Measurements from ENCODE around the gene STK35. TPM values are rescaled to one million over a fixed set of nuclear protein-coding genes. Genes with fewer than 3 reads are reported as not detected.

The STK35 gene
- total and polyA plus RNA-seq, 2 experiments from 2014 or later: 14.2 to 59.7 TPM

DNA sequence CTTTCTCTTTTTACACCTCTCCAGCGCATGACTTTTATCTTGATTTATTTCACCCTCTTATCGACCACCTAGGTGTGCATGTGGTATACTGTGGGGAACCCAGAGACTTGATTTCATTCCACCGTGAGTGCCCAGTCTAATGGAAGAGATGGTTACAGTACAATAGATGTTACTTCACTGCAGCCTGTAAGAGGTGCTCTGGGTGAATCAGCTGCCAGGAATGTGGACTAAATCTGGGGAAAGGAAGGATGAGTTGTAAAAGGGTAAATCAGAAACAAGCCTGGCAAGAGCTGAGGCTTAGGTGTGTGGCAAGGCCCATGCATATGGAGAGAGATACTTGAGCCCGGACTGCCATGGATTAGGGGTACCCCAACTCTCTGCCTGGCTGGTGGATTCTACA lies 7.4 kb downstream of the STK35 start (continued):
- TF ChIP-seq ZNF114 (CRISPR knock-in tag; IDR thresholded peaks at IDR 0.05) (no peak), NANOG (IDR thresholded peaks at IDR 0.05; ENCODE audit: borderline replicate concordance) (no peak), CREB1 (CRISPR knock-in tag; IDR thresholded peaks at IDR 0.05; ENCODE audit: low read depth) (no peak), ZNF331 (CRISPR knock-in tag; IDR thresholded peaks at IDR 0.05; ENCODE audit: low read depth) (no peak), STAT1 (IDR thresholded peaks at IDR 0.05; ENCODE audit: unreplicated experiment) (no peak)
- TF ChIP-seq, protein P1, sequence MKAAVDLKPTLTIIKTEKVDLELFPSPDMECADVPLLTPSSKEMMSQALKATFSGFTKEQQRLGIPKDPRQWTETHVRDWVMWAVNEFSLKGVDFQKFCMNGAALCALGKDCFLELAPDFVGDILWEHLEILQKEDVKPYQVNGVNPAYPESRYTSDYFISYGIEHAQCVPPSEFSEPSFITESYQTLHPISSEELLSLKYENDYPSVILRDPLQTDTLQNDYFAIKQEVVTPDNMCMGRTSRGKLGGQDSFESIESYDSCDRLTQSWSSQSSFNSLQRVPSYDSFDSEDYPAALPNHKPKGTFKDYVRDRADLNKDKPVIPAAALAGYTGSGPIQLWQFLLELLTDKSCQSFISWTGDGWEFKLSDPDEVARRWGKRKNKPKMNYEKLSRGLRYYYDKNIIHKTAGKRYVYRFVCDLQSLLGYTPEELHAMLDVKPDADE (IDR thresholded peaks at IDR 0.05): no peak
- TF ChIP-seq, protein P2, sequence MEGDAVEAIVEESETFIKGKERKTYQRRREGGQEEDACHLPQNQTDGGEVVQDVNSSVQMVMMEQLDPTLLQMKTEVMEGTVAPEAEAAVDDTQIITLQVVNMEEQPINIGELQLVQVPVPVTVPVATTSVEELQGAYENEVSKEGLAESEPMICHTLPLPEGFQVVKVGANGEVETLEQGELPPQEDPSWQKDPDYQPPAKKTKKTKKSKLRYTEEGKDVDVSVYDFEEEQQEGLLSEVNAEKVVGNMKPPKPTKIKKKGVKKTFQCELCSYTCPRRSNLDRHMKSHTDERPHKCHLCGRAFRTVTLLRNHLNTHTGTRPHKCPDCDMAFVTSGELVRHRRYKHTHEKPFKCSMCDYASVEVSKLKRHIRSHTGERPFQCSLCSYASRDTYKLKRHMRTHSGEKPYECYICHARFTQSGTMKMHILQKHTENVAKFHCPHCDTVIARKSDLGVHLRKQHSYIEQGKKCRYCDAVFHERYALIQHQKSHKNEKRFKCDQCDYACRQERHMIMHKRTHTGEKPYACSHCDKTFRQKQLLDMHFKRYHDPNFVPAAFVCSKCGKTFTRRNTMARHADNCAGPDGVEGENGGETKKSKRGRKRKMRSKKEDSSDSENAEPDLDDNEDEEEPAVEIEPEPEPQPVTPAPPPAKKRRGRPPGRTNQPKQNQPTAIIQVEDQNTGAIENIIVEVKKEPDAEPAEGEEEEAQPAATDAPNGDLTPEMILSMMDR (conservative IDR thresholded peaks at IDR 0.05; ENCODE audit: low read depth in 2 of 2): no peak

DNA sequence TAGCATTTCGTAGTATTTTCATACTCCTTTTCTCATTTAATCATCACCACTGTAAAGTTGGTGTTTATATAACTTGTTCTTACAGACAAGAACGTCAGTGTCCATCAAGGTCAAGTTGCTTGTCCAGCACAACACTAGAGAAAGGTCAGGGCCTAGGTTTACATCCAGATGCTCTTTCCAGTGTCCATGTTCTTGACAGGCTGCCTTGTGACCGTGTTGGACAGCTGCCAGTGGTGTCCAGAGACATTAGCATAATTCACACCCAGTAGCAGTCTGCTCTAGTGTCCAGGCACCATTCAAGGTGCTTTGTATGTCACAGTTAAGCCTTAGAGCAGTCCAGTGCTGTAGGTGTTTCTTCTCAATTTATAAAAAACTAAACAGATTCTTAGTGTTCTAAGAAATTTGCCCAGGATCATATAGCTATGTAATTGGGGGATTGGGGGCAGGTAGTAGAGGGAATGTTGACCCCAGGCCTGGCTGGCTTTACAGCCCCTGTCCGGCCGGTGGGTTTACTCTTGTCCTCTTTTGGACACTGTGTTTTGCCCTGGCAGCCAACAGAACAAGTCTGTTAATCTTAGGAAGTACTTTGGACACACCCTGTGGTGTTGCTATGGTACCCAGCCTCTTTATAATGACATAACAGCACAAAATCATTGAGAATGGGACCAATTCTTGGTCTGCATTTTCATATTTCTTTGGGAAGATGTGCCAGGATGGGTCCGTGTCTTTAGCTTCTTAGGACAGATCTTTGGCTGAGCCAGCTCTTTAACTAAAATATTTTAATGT lies 8.0 kb downstream of the STK35 start:
- Mint-ChIP-seq H3K9me3 (no peaks in the 10 kb centered on the region), H3K36me3 (ENCODE audit: low read depth) (peaks cover 24% of the 10 kb centered on the region), H3K27me3 (ENCODE audit: insufficient read depth, low read depth, poor library complexity) (peaks cover 1% of the 10 kb centered on the region), H3K4me1 (peaks cover 13% of the 10 kb centered on the region), H3K27ac (no peak overlapping the region), H3K4me3 (no peak overlapping the region)
- peaks cover 9% of the 10 kb centered on the region; the same call in 1 of the 2 replicates for H3K4me1 ChIP-seq (ENCODE audit: insufficient read depth)
- H4K20me1 ChIP-seq (replicated peaks; ENCODE audit: insufficient read depth): peaks cover 80% of the 10 kb centered on the region
- H2AFZ ChIP-seq: no peak overlapping the region
- H3K36me3 ChIP-seq (ENCODE audit: insufficient read depth): peaks cover 20% of the 10 kb centered on the region
- ATAC-seq: no peak
- H3K79me2 ChIP-seq (replicated peaks; ENCODE audit: insufficient read depth): peaks cover 100% of the 10 kb centered on the region
- no peaks in the 10 kb centered on the region for H3K27me3 ChIP-seq (ENCODE audit: insufficient read depth)
- H3K4me3 ChIP-seq: no peak overlapping the region
- H3K27ac ChIP-seq (ENCODE audit: low read depth): no peak overlapping the region
- H3K4me2 ChIP-seq: no peak overlapping the region
- DNase-seq (ENCODE audit: low spot score): no peak
- H3F3A ChIP-seq (replicated peaks; ENCODE audit: low read depth): no peaks in the 10 kb centered on the region
- no peaks in the 10 kb centered on the region for H3K9me2 ChIP-seq (ENCODE audit: insufficient read depth)
- TF ChIP-seq CREB1 (CRISPR knock-in tag; IDR thresholded peaks at IDR 0.05; ENCODE audit: low read depth) (no peak), JUNB (IDR thresholded peaks at IDR 0.05; ENCODE audit: unreplicated experiment) (no peak), EZH2phosphoT487 (IDR thresholded peaks at IDR 0.05; ENCODE audit: unreplicated experiment) (no peak), NANOG (IDR thresholded peaks at IDR 0.05; ENCODE audit: borderline replicate concordance) (no peak), ZNF114 (CRISPR knock-in tag; IDR thresholded peaks at IDR 0.05) (no peak)
- TF ChIP-seq, protein P3, sequence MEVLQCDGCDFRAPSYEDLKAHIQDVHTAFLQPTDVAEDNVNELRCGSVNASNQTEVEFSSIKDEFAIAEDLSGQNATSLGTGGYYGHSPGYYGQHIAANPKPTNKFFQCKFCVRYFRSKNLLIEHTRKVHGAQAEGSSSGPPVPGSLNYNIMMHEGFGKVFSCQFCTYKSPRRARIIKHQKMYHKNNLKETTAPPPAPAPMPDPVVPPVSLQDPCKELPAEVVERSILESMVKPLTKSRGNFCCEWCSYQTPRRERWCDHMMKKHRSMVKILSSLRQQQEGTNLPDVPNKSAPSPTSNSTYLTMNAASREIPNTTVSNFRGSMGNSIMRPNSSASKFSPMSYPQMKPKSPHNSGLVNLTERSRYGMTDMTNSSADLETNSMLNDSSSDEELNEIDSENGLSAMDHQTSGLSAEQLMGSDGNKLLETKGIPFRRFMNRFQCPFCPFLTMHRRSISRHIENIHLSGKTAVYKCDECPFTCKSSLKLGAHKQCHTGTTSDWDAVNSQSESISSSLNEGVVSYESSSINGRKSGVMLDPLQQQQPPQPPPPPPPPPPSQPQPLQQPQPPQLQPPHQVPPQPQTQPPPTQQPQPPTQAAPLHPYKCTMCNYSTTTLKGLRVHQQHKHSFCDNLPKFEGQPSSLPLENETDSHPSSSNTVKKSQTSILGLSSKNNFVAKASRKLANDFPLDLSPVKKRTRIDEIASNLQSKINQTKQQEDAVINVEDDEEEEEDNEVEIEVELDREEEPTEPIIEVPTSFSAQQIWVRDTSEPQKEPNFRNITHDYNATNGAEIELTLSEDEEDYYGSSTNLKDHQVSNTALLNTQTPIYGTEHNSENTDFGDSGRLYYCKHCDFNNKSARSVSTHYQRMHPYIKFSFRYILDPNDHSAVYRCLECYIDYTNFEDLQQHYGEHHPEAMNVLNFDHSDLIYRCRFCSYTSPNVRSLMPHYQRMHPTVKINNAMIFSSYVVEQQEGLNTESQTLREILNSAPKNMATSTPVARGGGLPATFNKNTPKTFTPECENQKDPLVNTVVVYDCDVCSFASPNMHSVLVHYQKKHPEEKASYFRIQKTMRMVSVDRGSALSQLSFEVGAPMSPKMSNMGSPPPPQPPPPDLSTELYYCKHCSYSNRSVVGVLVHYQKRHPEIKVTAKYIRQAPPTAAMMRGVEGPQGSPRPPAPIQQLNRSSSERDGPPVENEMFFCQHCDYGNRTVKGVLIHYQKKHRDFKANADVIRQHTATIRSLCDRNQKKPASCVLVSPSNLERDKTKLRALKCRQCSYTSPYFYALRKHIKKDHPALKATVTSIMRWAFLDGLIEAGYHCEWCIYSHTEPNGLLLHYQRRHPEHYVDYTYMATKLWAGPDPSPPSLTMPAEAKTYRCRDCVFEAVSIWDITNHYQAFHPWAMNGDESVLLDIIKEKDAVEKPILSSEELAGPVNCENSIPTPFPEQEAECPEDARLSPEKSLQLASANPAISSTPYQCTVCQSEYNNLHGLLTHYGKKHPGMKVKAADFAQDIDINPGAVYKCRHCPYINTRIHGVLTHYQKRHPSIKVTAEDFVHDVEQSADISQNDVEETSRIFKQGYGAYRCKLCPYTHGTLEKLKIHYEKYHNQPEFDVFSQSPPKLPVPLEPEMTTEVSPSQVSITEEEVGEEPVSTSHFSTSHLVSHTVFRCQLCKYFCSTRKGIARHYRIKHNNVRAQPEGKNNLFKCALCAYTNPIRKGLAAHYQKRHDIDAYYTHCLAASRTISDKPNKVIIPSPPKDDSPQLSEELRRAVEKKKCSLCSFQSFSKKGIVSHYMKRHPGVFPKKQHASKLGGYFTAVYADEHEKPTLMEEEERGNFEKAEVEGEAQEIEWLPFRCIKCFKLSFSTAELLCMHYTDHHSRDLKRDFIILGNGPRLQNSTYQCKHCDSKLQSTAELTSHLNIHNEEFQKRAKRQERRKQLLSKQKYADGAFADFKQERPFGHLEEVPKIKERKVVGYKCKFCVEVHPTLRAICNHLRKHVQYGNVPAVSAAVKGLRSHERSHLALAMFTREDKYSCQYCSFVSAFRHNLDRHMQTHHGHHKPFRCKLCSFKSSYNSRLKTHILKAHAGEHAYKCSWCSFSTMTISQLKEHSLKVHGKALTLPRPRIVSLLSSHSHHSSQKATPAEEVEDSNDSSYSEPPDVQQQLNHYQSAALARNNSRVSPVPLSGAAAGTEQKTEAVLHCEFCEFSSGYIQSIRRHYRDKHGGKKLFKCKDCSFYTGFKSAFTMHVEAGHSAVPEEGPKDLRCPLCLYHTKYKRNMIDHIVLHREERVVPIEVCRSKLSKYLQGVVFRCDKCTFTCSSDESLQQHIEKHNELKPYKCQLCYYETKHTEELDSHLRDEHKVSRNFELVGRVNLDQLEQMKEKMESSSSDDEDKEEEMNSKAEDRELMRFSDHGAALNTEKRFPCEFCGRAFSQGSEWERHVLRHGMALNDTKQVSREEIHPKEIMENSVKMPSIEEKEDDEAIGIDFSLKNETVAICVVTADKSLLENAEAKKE (CRISPR knock-in tag; IDR thresholded peaks at IDR 0.05): no peak
- TF ChIP-seq, protein P4, sequence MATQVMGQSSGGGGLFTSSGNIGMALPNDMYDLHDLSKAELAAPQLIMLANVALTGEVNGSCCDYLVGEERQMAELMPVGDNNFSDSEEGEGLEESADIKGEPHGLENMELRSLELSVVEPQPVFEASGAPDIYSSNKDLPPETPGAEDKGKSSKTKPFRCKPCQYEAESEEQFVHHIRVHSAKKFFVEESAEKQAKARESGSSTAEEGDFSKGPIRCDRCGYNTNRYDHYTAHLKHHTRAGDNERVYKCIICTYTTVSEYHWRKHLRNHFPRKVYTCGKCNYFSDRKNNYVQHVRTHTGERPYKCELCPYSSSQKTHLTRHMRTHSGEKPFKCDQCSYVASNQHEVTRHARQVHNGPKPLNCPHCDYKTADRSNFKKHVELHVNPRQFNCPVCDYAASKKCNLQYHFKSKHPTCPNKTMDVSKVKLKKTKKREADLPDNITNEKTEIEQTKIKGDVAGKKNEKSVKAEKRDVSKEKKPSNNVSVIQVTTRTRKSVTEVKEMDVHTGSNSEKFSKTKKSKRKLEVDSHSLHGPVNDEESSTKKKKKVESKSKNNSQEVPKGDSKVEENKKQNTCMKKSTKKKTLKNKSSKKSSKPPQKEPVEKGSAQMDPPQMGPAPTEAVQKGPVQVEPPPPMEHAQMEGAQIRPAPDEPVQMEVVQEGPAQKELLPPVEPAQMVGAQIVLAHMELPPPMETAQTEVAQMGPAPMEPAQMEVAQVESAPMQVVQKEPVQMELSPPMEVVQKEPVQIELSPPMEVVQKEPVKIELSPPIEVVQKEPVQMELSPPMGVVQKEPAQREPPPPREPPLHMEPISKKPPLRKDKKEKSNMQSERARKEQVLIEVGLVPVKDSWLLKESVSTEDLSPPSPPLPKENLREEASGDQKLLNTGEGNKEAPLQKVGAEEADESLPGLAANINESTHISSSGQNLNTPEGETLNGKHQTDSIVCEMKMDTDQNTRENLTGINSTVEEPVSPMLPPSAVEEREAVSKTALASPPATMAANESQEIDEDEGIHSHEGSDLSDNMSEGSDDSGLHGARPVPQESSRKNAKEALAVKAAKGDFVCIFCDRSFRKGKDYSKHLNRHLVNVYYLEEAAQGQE (IDR thresholded peaks at IDR 0.05; ENCODE audit: unreplicated experiment): no peak
